Stimulated activated CD4-positive, alpha-beta T cell treated with anti-CD3 and anti-CD28 coated beads, TNF-alpha, amount 100 ng/mL, for 4 hours (primary cell): ENCODE data around the gene CPT1B.
"Not testable (repeated sequence)": the region's sequence is repeated elsewhere in the genome, so short reads cannot be mapped to it uniquely, and the experiment has no call there.

Experiments
- DNase-seq, 3 experiments: peaks; one replicate each; pipeline ENCODE4 v3.0.0-alpha.2; 2020; ENCODE audit warnings: low read depth in 3 of 3

CPT1B gene

DNA sequence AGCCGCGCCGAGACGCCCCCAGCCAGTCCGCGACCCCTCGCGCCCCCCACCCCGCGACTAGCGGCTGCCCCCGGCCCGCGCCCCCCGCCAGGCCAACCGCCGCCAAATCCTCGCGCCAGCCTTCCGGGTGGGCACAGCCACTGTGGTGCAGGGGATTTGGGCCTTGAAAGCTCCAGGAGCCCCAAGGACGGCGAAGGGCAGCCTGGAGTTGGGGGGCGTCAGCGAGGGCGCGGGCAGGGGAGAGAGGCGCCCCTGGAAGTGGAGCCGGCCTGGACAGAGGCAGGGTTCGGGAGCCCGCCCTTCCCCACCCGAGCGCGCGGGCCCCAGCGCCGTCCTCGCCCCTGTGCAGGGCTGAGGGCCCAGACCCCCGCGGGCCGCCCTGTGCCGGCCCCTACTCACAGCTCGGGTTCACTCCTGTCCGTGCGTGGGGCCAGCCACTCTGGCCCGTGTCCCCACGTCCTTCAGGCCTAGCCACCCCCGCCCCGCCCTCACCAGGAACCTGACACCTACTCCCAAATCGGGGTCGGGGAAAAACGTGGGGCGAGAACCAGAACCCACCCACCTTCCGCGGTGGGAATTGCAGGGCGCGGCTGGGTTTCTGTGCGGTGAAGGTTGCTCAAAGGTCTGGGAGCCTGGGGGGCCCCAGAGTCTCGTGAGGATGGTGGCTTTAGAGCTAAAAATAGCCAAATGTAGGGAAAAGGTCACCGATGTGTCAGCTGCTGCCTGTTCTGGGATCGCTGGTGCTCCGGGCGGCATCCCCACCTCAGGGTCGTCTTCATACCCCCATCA, at the start of gene CPT1B:
Gene CPT1B, minus strand, starts transcription at position 441 of the 789 bp plus-strand sequence. CDS start 512 bp downstream, outside the sequence.
- DNase-seq: no peak

- DNase-seq: no peak
These were observed 48.8 kb upstream of the CPT1B start for GRCh38 chr22:50626850-50627641.

DNA sequence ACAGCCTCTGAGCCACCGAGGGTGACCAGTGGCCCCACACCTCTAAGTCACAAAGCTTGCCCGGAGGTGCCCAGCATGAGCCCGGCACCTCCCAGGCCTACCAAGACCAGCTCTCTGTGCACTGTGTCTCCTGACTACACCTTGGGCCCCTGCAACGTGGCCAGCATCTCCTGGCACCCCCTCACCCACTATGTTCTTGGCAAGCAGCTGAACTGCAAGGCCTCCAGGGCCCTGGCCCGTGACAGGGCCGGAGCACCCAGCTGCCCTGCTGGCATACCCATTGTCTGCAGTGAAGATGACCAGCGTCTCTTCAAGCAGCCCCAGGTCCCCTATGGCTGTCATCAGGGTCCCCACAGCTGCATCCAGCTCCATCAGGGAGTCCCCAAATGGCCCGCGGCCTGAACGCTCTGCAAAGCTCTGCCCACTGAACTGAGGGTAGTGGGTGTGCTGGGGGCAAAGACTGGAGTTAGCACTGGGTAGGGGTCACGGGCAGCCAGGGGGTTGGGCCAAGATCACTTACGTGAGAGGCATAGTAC, 48.2 kb upstream of the CPT1B start:
- no peak for DNase-seq

DNA sequence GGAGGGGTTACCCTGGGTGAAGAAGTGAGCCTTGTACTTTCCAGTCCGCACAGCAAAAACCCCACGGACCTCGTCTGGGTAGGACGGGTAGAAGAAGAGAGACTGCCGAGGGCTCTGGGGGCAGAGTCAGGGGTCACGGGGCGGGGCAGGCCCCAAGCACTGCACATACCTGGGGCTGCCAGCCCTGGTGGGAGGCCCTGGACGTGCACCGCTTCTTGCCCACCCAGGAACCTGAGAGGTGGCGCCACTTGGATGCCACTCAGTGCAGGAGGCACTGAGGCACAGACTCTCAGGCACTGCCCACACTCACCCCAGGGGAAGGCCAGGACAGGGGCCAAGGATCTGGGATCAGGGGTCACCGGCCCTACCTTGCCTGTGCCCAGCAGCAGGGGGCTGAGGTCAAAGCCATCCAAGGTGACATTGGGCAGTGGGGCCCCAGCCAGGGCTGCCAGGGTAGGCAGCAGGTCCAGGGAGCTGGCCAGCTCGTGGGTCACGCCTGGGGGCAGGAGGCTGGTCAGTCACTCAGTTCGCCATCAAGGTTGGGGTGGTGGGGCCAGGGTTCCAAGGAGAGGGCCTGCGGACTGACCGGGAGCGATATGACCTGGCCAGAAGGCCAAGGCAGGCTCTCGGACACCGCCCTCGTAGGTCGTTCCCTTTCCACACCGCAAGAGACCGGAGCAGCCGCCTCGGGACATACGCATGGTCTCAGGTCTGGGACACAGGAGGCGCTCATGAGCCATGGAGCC, 47.5 kb upstream of the CPT1B start:
- DNase-seq: no peak

- DNase-seq: no peak
These were observed 46.9 kb upstream of the CPT1B start for GRCh38 chr22:50625131-50625567.

- DNase-seq: no peak
These were observed 46.3 kb upstream of the CPT1B start for GRCh38 chr22:50624347-50625130.

DNA sequence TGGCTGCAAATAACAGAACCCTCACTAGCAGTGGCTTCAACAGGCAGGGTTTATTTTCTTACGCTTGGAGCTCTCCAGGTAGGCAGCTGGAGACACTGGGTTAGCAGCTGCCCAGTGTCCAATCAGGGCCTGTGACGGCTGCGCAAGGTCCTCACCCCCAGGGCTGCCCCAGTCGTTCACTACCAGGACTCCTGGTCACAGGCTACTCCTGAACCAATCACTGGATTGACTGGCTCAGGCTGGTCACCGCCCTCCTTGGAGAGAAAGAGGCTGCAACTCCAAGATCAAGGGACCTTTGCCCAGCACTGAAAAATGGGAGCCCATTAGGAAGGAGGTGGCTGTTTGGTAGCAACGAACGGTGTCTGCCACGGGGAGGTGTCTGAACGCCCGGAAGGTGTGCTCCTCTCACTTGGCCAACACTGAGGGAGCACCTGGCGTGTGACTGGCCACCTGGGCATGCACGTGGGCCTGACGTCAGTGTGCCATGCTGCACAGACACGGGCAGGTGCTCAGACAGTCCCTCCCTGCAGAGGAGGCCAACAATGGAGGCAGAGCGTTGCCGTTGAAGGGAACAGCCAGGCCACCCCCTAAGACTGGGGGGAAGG, 44.6 kb upstream of the CPT1B start:
- no peak for DNase-seq

DNA sequence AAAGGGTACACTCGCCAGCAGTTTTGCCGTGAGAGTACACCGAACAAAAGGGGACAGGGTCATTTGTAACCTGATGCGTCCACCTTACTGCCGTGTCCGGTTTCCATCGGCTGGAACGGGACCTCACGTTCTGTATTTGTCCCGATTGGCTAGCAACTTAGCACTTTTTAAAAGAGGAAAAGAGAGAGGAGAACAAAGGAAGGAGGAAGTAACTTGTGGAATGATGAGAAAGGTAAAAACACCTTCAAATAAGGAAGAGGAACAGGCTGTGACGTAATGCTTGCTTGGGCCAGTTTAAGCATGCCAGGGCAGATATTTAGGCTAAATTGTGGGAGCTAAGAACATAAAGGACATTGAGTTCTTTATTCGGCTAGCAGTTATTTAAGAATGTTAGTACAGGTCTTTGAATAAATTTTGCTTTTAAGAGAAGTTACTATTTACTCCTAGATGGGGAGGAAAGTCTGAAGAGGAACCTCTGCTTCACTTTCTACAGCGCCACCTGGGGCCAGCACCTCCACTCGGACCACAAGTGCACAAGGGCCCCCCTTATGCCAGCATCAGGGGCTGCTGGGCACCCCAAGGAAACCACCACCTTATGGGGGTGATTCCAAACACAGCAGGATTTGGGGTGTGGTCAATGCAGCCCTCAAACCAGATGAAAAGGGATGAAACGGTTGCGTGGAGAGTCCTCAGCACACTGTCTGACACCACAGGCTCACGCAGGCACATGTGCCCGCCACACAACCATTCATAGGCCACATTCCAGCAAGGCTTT, 43.9 kb upstream of the CPT1B start:
- no peak for DNase-seq

- peak in 1 of 3 experiments; percentile 19 for DNase-seq
These were observed 43.2 kb upstream of the CPT1B start for GRCh38 chr22:50621356-50621880.

GRCh38 chr22:50620593-50621355, 42.5 kb upstream of the CPT1B start:
- DNase-seq: peak in 1 of 3 experiments; percentile 14

- DNase-seq: not testable (repeated sequence)
These were observed 36.1 kb upstream of the CPT1B start for GRCh38 chr22:50614296-50614695.

- DNase-seq: no peak
These were observed 35.2 kb upstream of the CPT1B start for GRCh38 chr22:50613291-50613981.

DNA sequence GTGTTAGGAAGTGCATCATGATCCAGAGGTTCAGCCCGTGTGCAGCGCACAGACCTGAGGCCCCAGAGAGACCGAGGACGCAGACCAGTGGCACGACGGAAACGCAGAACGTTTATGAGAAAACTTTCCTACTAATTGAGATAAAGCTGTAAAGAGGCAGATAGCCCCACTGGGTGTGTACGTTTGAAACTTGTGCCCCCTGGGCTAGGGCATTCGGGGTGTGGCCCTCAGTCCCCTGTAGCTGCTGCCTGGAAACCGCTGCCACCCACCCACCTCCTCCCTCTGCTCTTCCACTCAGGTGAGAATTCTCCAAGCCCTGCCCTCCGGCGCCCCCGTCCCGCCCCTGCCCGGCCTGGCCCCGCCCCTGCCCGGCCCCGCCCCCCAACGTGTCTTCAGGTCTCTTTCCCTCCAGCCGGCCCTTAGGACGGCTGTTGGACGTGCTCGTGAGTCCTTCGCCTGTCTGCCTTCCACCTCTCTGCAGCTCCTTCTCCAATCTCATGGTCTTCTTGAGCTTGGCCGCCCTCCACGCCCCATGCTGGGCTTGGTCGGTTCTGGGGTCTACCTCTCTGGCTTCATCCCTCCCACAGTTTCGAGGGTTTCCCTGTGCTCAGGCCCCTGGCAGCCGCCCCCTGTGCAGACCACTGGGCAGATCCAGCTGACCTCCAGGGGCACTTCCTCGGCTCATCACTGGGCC, 34.4 kb upstream of the CPT1B start:
- no peak for DNase-seq

GRCh38 chr22:50612168-50612527, 33.9 kb upstream of the CPT1B start:
- no peak for DNase-seq

- DNase-seq: no peak
These were observed 33.3 kb upstream of the CPT1B start for GRCh38 chr22:50611341-50612060.

GRCh38 chr22:50610581-50610980, 32.4 kb upstream of the CPT1B start:
- no peak for DNase-seq

- no peak for DNase-seq
These were observed 31.8 kb upstream of the CPT1B start for GRCh38 chr22:50610041-50610451.
